Transverse colon (tissue), 4 donors: ENCODE data around the gene NPPB.

Experiments
- CTCF ChIP-seq, 5 experiments: fragments of 200-600 bp in 3 of 5; fragments of 450-650 bp in 2 of 5; sonication (generic) in 3 of 5; IDR thresholded peaks; 1 replicate in 2 of 5; 2 replicates in 3 of 5; pipeline ENCODE4 v1.5.1; 2016 to 2017; ENCODE audit warnings: antibody characterized with exemption in 5 of 5, inconsistent platforms in 3 of 5, mild to moderate bottlenecking in 2 of 5, moderate library complexity in 1 of 5
- POLR2A ChIP-seq: fragments of 450-650 bp; IDR thresholded peaks from one replicate; pipeline ENCODE4 v1.6.1; 2016; ENCODE audit warnings: antibody characterized with exemption, mild to moderate bottlenecking, moderate library complexity
- POLR2AphosphoS5 ChIP-seq, 3 donors: sonication (generic); formaldehyde crosslinking; IDR thresholded peaks; one replicate each; pipeline ENCODE4 v1.6.1; 2016; ENCODE audit warnings: antibody characterized with exemption in 3 of 3

GRCh38 chr1:11903210-11903609, 44.5 kb upstream of the NPPB start:
- TF ChIP-seq POLR2A (no peak), CTCF (IDR thresholded peaks at IDR 0.05) (no peak), POLR2AphosphoS5 (IDR thresholded peaks at IDR 0.05) (no peak)
